ENCODE measurements around the gene NRG4.
A peak's percentile ranks its signal among the peaks of the same experiment; 100 is the strongest.

The NRG4 gene

GRCh38 chr15:75992897-75993296 lies 19.3 kb downstream of the NRG4 start:
- Histone ChIP-seq H3K36me3 (ENCODE audit: control insufficient read depth in 1 of 2, insufficient read depth in 2 of 2, low read length in 2 of 2) (no peaks in the 10 kb centered on the region), H3K4me3 (ENCODE audit: low read depth, low read length) (no peak overlapping the region), H2AK5ac (ENCODE audit: low read length) (no peak overlapping the region), H3K23ac (ENCODE audit: low read length) (no peak overlapping the region), H2BK12ac (ENCODE audit: low read length) (no peak overlapping the region), H3K14ac (ENCODE audit: low read length) (no peak overlapping the region), H3K4me2 (ENCODE audit: low read length) (no peak overlapping the region), H3K9ac (ENCODE audit: low read length) (no peak overlapping the region), H3K79me2 (ENCODE audit: control insufficient read depth, insufficient read depth, low read length, poor library complexity) (no peaks in the 10 kb centered on the region), H3K18ac (ENCODE audit: low read length) (no peak overlapping the region), H3K27ac (ENCODE audit: low read depth, low read length) (no peak overlapping the region), H3K4me1 (ENCODE audit: control insufficient read depth in 1 of 2, insufficient read depth in 2 of 2, low read length in 2 of 2) (peaks cover 2 to 4% of the 10 kb centered on the region in 2 experiments), H4K91ac (ENCODE audit: low read depth, low read length) (no peak overlapping the region), H2AFZ (ENCODE audit: insufficient read depth, low read length, poor library complexity) (no peak overlapping the region), H2BK5ac (ENCODE audit: low read depth, low read length, poor library complexity) (no peak overlapping the region), H4K12ac (ENCODE audit: low read depth, low read length) (no peak overlapping the region), H3K9me3 (ENCODE audit: insufficient read depth, low read depth, low read length) (no peaks in the 10 kb centered on the region), H4K8ac (ENCODE audit: low read depth, low read length) (no peak overlapping the region), H3K27me3 (ENCODE audit: insufficient read depth, low read length) (no peaks in the 10 kb centered on the region), H3K4ac (ENCODE audit: low read depth, low read length) (no peak overlapping the region), H2BK120ac (ENCODE audit: insufficient read depth, low read length, poor library complexity) (no peak overlapping the region), H3K79me1 (ENCODE audit: low read length) (no peaks in the 10 kb centered on the region)
- peak in 1 of 2 donors; percentile 55 for DNase-seq

GRCh38 chr15:75989875-75990274 lies 22.3 kb downstream of the NRG4 start:
- H4K91ac ChIP-seq (ENCODE audit: low read depth, low read length) = no peak overlapping the region
- WGBS (ENCODE audit: extremely low coverage, insufficient coverage, insufficient read length) = no CpG with 5 or more reads among the region's 7 CpGs
- no peaks in the 10 kb centered on the region for H3K36me3 ChIP-seq (ENCODE audit: control insufficient read depth in 1 of 2, insufficient read depth in 2 of 2, low read length in 2 of 2)
- no peaks in the 10 kb centered on the region for H3K79me1 ChIP-seq (ENCODE audit: low read length)
- no peaks in the 10 kb centered on the region for H3K79me2 ChIP-seq (ENCODE audit: control insufficient read depth, insufficient read depth, low read length, poor library complexity)
- no peak overlapping the region for H2AK5ac ChIP-seq (ENCODE audit: low read length)
- H2BK5ac ChIP-seq (ENCODE audit: low read depth, low read length, poor library complexity) = no peak overlapping the region
- no peaks in the 10 kb centered on the region for H3K27me3 ChIP-seq (ENCODE audit: insufficient read depth, low read length)
- H3K9ac ChIP-seq (ENCODE audit: low read length) = no peak overlapping the region
- no peak overlapping the region for H4K8ac ChIP-seq (ENCODE audit: low read depth, low read length)
- H3K9me3 ChIP-seq (ENCODE audit: insufficient read depth, low read depth, low read length) = no peaks in the 10 kb centered on the region
- DNase-seq = no peak
- no peak overlapping the region for H3K27ac ChIP-seq (ENCODE audit: low read depth, low read length)
- H3K4me2 ChIP-seq (ENCODE audit: low read length) = no peak overlapping the region
- H3K4me1 ChIP-seq (ENCODE audit: control insufficient read depth in 1 of 2, insufficient read depth in 2 of 2, low read length in 2 of 2) = peaks cover 2 to 4% of the 10 kb centered on the region in 2 experiments
- no peak overlapping the region for H4K12ac ChIP-seq (ENCODE audit: low read depth, low read length)
- no peak overlapping the region for H3K18ac ChIP-seq (ENCODE audit: low read length)
- no peak overlapping the region for H2AFZ ChIP-seq (ENCODE audit: insufficient read depth, low read length, poor library complexity)
- H2BK120ac ChIP-seq (ENCODE audit: insufficient read depth, low read length, poor library complexity) = no peak overlapping the region
- H3K14ac ChIP-seq (ENCODE audit: low read length) = no peak overlapping the region
- no peak overlapping the region for H2BK12ac ChIP-seq (ENCODE audit: low read length)
- no peak overlapping the region for H3K4me3 ChIP-seq (ENCODE audit: low read depth, low read length)
- no peak overlapping the region for H3K23ac ChIP-seq (ENCODE audit: low read length)
- H3K4ac ChIP-seq (ENCODE audit: low read depth, low read length) = no peak overlapping the region

GRCh38 chr15:75989045-75989444 lies 23.2 kb downstream of the NRG4 start:
- H2AK5ac ChIP-seq (ENCODE audit: low read length) = no peak overlapping the region
- no peak overlapping the region for H3K18ac ChIP-seq (ENCODE audit: low read length)
- H3K27ac ChIP-seq (ENCODE audit: low read depth, low read length) = no peak overlapping the region
- no peaks in the 10 kb centered on the region for H3K79me2 ChIP-seq (ENCODE audit: control insufficient read depth, insufficient read depth, low read length, poor library complexity)
- H4K8ac ChIP-seq (ENCODE audit: low read depth, low read length) = no peak overlapping the region
- DNase-seq = peak; percentile 52 to 91
- H3K79me1 ChIP-seq (ENCODE audit: low read length) = no peaks in the 10 kb centered on the region
- no peak overlapping the region for H3K4ac ChIP-seq (ENCODE audit: low read depth, low read length)
- H2AFZ ChIP-seq (ENCODE audit: insufficient read depth, low read length, poor library complexity) = no peak overlapping the region
- H3K9ac ChIP-seq (ENCODE audit: low read length) = no peak overlapping the region
- H3K23ac ChIP-seq (ENCODE audit: low read length) = no peak overlapping the region
- H2BK120ac ChIP-seq (ENCODE audit: insufficient read depth, low read length, poor library complexity) = no peak overlapping the region
- H3K27me3 ChIP-seq (ENCODE audit: insufficient read depth, low read length) = no peaks in the 10 kb centered on the region
- no peaks in the 10 kb centered on the region for H3K36me3 ChIP-seq (ENCODE audit: control insufficient read depth in 1 of 2, insufficient read depth in 2 of 2, low read length in 2 of 2)
- no peak overlapping the region for H2BK12ac ChIP-seq (ENCODE audit: low read length)
- no peak overlapping the region for H3K4me2 ChIP-seq (ENCODE audit: low read length)
- no peak overlapping the region for H2BK5ac ChIP-seq (ENCODE audit: low read depth, low read length, poor library complexity)
- H3K4me1 ChIP-seq (ENCODE audit: control insufficient read depth in 1 of 2, insufficient read depth in 2 of 2, low read length in 2 of 2) = peaks cover 2 to 3% of the 10 kb centered on the region in 2 experiments
- H3K14ac ChIP-seq (ENCODE audit: low read length) = no peak overlapping the region
- H3K4me3 ChIP-seq (ENCODE audit: low read depth, low read length) = no peak overlapping the region
- no peak overlapping the region for H4K91ac ChIP-seq (ENCODE audit: low read depth, low read length)
- WGBS (ENCODE audit: extremely low coverage, insufficient coverage, insufficient read length) = no CpG with 5 or more reads among the region's 2 CpGs
- H3K9me3 ChIP-seq (ENCODE audit: insufficient read depth, low read depth, low read length) = no peaks in the 10 kb centered on the region
- no peak overlapping the region for H4K12ac ChIP-seq (ENCODE audit: low read depth, low read length)

- Histone ChIP-seq H3K79me1 (ENCODE audit: low read length) (no peaks in the 10 kb centered on the region), H4K8ac (ENCODE audit: low read depth, low read length) (no peak overlapping the region), H2AK5ac (ENCODE audit: low read length) (no peak overlapping the region), H2BK12ac (ENCODE audit: low read length) (no peak overlapping the region), H2BK120ac (ENCODE audit: insufficient read depth, low read length, poor library complexity) (no peak overlapping the region), H3K4me3 (ENCODE audit: low read depth, low read length) (no peak overlapping the region), H3K14ac (ENCODE audit: low read length) (no peak overlapping the region), H3K4me1 (ENCODE audit: control insufficient read depth in 1 of 2, insufficient read depth in 2 of 2, low read length in 2 of 2) (peaks cover 4 to 6% of the 10 kb centered on the region in 2 experiments), H2AFZ (ENCODE audit: insufficient read depth, low read length, poor library complexity) (no peak overlapping the region), H3K36me3 (ENCODE audit: control insufficient read depth in 1 of 2, insufficient read depth in 2 of 2, low read length in 2 of 2) (no peaks in the 10 kb centered on the region), H4K91ac (ENCODE audit: low read depth, low read length) (no peak overlapping the region), H3K23ac (ENCODE audit: low read length) (no peak overlapping the region), H3K27ac (ENCODE audit: low read depth, low read length) (no peak overlapping the region), H4K12ac (ENCODE audit: low read depth, low read length) (no peak overlapping the region), H3K4me2 (ENCODE audit: low read length) (no peak overlapping the region), H3K9me3 (ENCODE audit: insufficient read depth, low read depth, low read length) (no peaks in the 10 kb centered on the region), H3K27me3 (ENCODE audit: insufficient read depth, low read length) (no peaks in the 10 kb centered on the region), H3K18ac (ENCODE audit: low read length) (no peak overlapping the region), H3K9ac (ENCODE audit: low read length) (no peak overlapping the region), H2BK5ac (ENCODE audit: low read depth, low read length, poor library complexity) (no peak overlapping the region), H3K4ac (ENCODE audit: low read depth, low read length) (no peak overlapping the region), H3K79me2 (ENCODE audit: control insufficient read depth, insufficient read depth, low read length, poor library complexity) (no peaks in the 10 kb centered on the region)
- WGBS (ENCODE audit: extremely low coverage, insufficient coverage, insufficient read length) = no CpG with 5 or more reads among the region's 1 CpG
- DNase-seq = peak in 1 of 2 donors; percentile 68
Observed at GRCh38 chr15:75985971-75986370, 26.3 kb downstream of the NRG4 start.

Measured in trophoblast cell (in vitro differentiated cells and primary cell).